AG04450 (cell line): Measurements from ENCODE around the gene ARHGAP26. TPM values are rescaled to one million over a fixed set of nuclear protein-coding genes. Genes with fewer than 3 reads are reported as not detected.

Source experiments
- CTCF ChIA-PET: fragments of 300-600, 350-600 bp; formaldehyde crosslinking; extraction: SDS; loops from one replicate; lab custom pipeline; 2022; ENCODE audit warnings: antibody characterized with exemption, inconsistent platforms; lab: Charles Lee
- POLR2A ChIA-PET: fragments of 350-600 bp; formaldehyde crosslinking; extraction: SDS; loops from one replicate; lab custom pipeline; 2021; ENCODE audit warnings: antibody characterized with exemption, inconsistent platforms; lab: Yijun Ruan, JAX
- DNase-seq: peaks from one replicate; pipeline ENCODE4 v3.0.0-alpha.2; 2011; ENCODE audit warnings: low read depth, low spot score
- H3K27ac ChIP-seq: one replicate; pipeline ENCODE4 v1.5.1; 2012; ENCODE audit warnings: low read depth, low read length, control low read depth
- H3K27me3 ChIP-seq: one replicate; pipeline ENCODE4 v1.6.0; 2012; ENCODE audit warnings: low read length; ENCODE audit not compliant: control insufficient read depth, insufficient read depth
- H3K4me3 ChIP-seq: 2 replicates; pipeline ENCODE4 v1.5.1; 2011; ENCODE audit warnings: mild to moderate bottlenecking, low read depth, low read length, control low read depth
- H3K9me3 ChIP-seq: 2 replicates; pipeline ENCODE4 v1.5.1; 2012; ENCODE audit warnings: low read length; ENCODE audit not compliant: control insufficient read depth, insufficient read depth
- polyA plus RNA-seq: library from polyadenylated mRNA; depleted of rRNA; stranded (reverse); fragments of >200 nt; gene quantifications from 2 replicates; pipeline ENCODE4 v1.2.3, GENCODE V29; 2011
- TF ChIP-seq, protein P1 (sequence below): IDR thresholded peaks from 2 replicates; pipeline ENCODE4 v1.5.1; 2011; ENCODE audit warnings: low read depth, low read length, control low read depth, inconsistent platforms

Gene ARHGAP26
- polyA plus RNA-seq, 1 experiment, result 0.56 TPM

DNA sequence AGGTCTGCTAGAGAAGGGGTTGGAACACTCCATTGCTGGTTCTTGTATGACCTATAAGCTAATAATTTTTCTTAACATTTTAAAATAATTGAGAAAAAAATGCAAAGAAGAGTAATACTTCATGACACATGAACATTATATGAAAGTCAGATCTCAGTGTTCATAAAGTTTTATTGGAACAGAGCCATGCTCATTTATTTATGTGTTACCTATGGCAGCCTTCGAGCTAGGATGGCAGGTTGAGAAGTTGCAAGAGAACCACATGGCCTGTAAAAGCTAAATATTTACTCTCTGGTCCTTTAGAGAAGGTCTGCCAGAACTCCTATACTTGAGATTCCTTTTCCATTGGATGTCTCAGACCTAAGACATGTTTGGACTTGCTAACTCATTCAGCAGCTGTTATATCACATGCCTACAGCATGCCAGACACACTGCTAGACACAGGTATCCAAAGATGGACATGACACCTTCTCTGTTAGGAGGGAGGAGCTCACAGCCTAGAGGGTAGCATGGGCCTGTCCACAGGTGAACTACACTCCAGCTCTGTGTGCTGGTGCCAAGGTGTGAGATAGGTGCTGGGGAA, 304.3 kb downstream of the ARHGAP26 start:
- CTCF ChIA-PET, result interaction anchor here (0.7 kb wide), 1 partner anchor 31 kb away, joined by 3 read pairs; no protein-coding TSS in a partner anchor
- TF ChIP-seq, protein P1, sequence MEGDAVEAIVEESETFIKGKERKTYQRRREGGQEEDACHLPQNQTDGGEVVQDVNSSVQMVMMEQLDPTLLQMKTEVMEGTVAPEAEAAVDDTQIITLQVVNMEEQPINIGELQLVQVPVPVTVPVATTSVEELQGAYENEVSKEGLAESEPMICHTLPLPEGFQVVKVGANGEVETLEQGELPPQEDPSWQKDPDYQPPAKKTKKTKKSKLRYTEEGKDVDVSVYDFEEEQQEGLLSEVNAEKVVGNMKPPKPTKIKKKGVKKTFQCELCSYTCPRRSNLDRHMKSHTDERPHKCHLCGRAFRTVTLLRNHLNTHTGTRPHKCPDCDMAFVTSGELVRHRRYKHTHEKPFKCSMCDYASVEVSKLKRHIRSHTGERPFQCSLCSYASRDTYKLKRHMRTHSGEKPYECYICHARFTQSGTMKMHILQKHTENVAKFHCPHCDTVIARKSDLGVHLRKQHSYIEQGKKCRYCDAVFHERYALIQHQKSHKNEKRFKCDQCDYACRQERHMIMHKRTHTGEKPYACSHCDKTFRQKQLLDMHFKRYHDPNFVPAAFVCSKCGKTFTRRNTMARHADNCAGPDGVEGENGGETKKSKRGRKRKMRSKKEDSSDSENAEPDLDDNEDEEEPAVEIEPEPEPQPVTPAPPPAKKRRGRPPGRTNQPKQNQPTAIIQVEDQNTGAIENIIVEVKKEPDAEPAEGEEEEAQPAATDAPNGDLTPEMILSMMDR, result no peak
- no peak for DNase-seq
- no peaks in the 10 kb centered on the region for H3K27me3 ChIP-seq
- peak overlapping the region; percentile 60 for H3K27ac ChIP-seq
- H3K9me3 ChIP-seq, result no peaks in the 10 kb centered on the region
- no peak overlapping the region for H3K4me3 ChIP-seq
- POLR2A ChIA-PET, result no interaction called here

DNA sequence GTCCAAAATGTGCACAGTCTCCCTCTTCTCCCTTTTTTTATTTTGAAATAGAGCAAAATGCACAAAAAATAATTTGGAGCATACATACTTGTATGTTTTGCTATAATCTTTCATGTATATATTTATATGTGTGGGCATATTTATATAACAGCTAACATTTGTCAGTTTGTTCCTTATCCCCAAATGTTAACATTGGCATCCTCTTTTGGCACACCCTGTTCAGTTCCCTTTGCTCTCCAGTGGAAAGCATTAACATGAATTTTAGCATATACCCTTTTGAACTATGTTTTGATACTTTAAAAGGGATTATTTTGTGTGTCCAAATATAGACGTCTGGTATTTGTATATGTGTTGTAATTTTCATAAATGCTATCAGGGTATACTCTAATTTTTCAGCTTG, 306.2 kb downstream of the ARHGAP26 start:
- no peaks in the 10 kb centered on the region for H3K27me3 ChIP-seq
- no peak overlapping the region for H3K27ac ChIP-seq
- ChIA-PET POLR2A (no interaction called here), CTCF (no interaction called here)
- H3K4me3 ChIP-seq, result no peak overlapping the region
- no peaks in the 10 kb centered on the region for H3K9me3 ChIP-seq
- TF ChIP-seq, protein P1, result no peak
- no peak for DNase-seq

DNA sequence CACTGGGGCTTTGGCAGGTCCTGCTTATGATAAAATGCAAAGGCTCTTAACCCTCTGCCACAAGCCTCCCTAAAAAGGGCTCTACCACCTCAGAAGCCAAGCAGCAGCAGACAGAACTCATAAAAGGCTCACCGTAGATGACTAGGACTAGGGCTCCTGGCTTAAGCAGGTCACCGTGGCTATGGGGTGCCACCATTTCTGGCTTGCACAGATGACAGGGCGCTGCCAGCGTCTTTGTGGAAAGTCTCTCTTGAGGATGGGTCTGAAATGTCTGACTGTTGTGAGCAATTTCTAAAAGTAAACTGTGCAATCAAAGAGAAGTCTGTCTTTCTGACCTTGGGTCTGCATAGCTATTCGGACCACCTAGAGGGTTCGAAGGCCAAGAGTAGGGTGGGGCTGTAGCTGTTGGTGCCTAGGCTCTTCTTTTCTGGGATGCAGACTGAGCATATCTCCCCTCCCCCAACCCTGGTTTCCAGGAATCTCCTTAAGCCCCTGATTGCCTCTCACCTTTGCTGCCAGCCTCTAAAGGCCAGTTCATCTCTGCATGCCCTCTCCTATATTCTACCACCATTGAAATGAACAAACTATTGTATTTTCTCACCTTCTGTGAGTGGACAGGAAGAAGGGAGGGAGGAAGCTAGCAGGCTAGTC, 307.4 kb downstream of the ARHGAP26 start:
- H3K9me3 ChIP-seq, result no peaks in the 10 kb centered on the region
- no peak overlapping the region for H3K27ac ChIP-seq
- no peaks in the 10 kb centered on the region for H3K27me3 ChIP-seq
- ChIA-PET CTCF (interaction anchor here (0.8 kb wide), 1 partner anchor 13 kb away, joined by 3 read pairs; no protein-coding TSS in a partner anchor), POLR2A (no interaction called here)
- TF ChIP-seq, protein P1, result no peak
- no peak for DNase-seq
- H3K4me3 ChIP-seq, result no peak overlapping the region

DNA sequence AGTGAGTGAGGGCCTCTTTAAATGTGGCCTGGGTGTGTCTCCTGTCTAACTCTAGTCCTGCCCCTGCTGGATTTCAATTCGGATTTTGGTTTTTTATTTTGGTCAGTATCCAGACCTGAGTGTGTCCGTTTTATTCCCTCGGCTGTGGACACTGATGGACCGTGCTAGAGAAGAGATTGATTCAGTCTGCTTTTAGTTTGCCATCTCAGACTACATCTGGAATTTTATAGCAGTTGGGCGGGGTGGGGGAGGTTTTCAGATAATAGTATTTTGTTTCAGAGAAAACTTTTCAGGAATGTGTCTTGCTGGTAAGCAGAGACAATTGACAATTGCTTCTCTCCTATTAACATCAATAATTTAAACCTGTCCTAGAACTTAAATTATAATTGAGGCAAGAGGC, 308.1 kb downstream of the ARHGAP26 start:
- TF ChIP-seq, protein P1, result no peak
- no peak overlapping the region for H3K27ac ChIP-seq
- CTCF ChIA-PET, result interaction anchor here (0.8 kb wide), 1 partner anchor 14 kb away, joined by 3 read pairs; no protein-coding TSS in a partner anchor
- no peak for DNase-seq
- H3K27me3 ChIP-seq, result no peaks in the 10 kb centered on the region
- H3K9me3 ChIP-seq, result no peaks in the 10 kb centered on the region
- POLR2A ChIA-PET, result no interaction called here
- no peak overlapping the region for H3K4me3 ChIP-seq

DNA sequence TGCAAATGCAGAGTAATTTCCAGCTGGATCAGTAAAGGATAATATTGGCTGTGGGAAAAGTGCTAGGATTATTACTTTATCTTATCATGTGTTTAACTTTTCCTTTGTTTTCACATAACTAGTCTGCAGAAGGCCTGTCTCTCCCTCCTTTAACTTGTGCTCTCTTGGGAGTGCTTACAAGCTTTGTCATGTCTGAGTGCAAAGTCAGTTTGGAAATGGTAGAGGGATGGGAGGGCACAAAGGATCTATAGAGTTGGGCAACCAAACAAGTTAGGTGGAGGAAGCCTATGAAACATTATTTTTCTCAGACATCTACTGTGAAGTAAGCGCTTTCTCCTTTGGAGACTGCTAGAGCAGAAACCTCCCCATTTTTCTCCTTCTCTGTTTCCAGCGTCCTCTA, 308.8 kb downstream of the ARHGAP26 start:
- no peak overlapping the region for H3K27ac ChIP-seq
- H3K27me3 ChIP-seq, result no peaks in the 10 kb centered on the region
- no peak overlapping the region for H3K4me3 ChIP-seq
- no peak for DNase-seq
- ChIA-PET POLR2A (no interaction called here), CTCF (no interaction called here)
- TF ChIP-seq, protein P1, result no peak
- no peaks in the 10 kb centered on the region for H3K9me3 ChIP-seq
